GM04504 (cell line): ENCODE results near the gene AKR1D1.
"Not testable (repeated sequence)": the region's sequence is repeated elsewhere in the genome, so short reads cannot be mapped to it uniquely, and the experiment has no call there.

Experiments used
- DNase-seq: peaks from one replicate; pipeline ENCODE4 v3.0.0-alpha.2; 2012; ENCODE audit warnings: low read depth

AKR1D1 gene

DNA sequence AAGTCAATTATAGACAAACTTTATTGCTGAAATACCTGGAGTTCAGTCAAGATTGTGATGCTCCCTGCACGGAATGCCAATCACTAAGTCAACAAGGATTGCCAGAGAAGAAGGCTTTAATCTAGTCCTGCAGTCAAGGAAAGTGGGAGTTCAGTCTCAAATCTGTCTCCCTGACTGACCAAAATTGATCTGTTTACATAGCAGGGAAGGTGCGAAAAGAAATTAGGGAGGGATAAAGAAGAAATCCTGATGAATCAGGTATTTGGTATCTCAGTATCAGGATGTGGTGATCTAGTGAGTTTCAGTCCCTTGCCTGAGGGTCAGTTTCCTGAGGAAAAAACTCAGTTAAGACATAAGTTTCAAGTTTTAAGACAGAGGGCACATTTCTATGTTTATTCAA, 2.1 kb upstream of the AKR1D1 start:
- no peak for DNase-seq

DNA sequence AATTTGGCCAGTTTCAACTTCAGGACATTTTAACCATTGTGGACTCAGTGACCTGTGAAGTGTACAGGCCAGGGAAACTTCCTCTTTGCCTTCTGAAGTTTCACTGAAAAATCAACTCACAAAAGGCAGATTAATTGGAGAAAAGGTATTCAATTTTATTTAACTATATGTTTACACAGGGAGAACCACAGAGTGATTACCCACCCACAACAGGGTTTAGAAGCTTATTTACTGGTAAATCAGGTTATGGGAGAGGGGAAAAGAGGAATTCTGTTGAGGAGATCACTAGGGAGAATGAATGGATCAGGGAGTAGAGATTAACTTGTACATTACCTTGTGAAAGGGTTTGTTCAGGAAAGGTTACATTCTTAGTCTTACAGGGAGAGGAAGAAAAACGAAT, 1.7 kb upstream of the AKR1D1 start:
- DNase-seq, result no peak

DNA sequence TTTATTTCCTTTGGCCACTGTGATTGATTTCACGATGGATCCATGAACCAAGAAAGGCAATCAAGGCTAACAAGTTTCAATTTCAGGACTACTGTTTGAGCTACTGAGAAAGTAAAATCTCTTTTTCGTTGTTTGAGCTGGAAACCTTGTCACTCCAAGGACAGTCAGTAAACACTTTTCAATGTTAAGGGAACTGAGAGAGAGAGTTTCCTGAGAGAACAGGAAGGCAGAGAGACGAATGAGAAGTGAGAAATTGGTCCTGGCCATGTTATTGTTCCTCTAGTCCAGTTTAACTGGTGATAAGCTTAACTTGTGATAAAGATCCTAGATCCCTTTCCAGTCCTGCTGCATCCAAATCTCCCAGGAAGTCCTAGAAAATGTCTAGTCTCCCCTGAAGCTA, 909 bp upstream of the AKR1D1 start:
- DNase-seq, result no peak

DNA sequence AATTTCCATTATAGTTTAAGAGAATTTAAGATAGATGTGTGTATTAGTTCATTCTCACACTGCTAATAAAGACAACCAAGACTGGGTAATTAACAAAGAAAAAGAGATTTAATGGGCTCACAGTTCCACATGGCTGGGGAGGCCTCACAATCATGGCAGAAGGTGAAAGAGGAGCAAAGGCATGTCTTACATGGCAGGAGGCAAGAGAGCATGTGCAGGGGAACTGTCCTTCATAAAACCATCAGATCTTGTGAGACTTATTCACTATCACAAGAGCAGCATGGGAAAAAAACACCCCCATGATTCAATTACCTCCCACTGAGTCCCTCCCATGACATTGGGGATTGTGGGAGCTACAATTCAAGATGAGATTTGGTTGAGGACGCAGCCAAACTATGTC, 473 bp upstream of the AKR1D1 start:
- not testable (repeated sequence) for DNase-seq

DNA sequence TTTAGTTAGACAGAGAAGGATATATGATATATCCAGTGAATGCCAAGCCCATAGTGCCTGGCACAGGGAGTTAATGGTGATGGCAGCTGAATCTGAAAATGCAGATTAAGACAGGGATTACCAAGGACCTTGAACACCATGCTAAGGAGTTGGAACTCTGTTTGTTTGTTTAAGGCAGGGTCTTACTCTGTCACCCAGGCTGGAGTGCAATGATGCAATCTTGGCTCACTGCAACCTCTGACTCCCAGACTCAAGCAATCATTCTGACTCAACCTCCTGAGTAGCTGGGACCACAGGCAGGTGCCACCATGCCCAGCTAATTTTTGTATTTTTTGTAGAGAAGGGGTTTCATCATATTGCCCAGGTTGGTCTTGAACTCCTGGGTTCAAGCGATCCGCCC, 1.6 kb downstream of the AKR1D1 start:
- DNase-seq, result no peak

DNA sequence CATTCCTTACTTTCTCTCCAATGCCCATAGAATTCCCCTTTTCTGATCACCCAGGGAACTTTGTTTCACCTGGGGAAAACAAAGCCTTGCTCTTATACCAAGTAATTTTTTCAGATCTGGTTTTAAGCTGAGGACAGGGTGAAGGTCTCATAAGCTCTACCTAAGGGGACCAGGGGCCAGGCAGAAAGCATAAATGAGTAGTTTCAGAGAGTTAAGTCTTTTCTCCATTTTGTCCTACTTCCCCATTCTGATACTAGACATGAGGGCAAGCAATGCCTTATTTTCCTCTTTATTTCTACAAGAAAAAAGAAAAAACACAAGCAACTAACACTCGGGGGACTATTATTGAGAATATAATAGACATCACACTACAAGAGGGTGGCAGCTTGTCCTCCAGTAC, 2.9 kb downstream of the AKR1D1 start:
- DNase-seq, result no peak

DNA sequence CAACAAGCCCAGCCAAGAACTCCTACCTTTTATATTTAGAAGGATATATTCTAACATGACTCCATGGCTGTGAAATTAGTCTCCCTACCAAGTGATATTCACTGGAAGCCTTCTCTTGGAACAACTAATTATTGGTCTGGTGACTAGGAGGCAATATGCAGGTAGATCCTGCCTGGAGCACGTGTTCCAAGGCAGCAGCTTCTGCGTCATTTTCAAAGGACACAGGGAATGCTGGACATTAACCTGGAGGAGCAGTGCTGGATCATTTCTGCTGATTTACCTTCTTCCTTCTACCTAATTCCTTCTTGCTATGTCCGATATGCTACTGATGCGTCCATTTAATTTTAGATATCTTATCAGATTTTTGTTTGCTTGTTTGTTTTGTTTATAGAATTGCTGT, 5.6 kb downstream of the AKR1D1 start:
- DNase-seq, result no peak

DNA sequence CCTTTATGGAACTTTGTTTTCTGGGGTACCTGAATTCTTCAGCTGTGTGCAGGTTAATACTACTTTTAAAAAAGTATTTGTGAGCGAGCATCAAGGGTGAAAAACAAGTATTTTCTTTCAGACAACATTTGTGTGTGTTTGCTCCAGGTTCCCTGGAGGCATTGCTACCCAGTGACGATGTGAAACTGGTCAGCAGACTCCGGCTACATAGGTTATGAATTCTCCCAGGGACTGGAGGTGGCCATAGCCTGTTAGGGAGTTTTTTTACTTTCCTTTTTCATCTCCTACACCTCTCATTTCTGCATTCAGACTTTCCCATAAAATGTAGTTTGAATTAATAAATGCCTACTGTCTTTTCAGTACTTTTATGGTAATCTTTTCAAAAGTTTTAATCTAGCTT, 7.6 kb downstream of the AKR1D1 start:
- no peak for DNase-seq

DNA sequence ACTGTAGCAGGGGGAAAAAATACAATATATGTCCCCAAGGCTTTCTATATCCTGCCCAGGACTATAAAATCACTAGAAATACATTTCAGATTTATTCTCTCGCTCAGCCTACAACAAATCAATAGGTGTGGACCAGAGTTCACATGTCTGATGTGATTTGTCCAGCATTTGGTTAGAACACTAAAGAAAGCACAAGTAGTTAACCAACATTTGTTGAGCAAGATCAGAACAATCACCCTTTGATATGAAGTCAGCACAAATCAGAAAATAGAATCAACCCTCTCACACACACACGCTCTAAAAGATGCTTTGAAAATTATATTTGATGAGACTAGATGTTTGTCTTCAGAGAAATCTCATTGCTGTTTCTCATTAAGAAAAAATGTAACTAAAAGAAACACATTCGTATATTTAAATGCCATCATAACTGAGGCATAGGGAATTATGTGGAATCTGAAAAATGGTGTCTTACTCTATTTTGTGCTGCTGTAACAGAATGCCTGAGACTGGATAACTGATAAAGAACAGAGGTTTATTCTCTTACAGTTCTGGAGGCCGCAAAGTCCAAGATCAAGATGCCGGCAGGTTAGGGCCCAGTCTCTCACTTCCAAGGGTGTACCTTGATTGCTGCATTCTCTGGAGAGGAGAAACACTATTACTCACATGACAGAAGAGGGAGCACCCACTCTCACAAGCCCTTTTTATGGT, 10.5 kb downstream of the AKR1D1 start:
- no peak for DNase-seq

DNA sequence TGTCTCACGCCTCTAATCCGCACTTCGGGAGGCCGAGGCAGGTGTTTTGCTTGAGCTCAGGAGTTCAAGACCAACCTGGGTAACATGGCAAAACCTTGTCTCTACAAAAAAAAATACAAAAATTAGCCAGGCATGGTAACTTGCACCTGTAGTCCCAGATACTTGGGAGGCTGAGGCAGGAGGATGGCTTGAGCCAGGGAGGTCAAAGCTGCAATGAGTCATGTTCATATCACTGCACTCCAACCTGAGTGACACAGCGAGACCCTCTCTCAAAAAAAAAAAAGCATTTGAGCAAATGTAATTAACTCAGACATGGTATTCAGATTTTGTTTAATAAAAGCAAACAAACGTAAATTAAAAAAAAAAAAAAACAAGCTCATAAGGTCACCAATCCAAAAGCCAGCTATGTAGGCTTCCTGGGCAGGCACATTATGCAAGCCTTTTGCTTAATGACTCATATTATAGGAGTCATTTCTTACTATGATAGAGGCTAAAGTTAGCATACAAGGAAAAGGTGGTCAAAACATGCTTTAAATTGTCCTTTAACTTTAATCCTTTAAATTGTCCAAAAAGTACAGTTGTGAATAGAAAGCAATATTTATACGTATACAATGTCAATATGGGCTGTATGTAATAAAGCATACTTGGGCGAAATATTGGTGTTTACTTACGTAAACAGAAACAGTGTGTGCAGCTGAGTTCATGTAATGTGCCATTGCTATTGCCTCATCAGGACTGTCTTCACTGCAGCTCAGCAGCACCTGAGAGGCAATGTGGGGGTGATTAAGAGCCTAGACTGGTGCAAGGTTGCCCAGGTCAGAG, 13.0 kb downstream of the AKR1D1 start:
- no peak for DNase-seq

DNA sequence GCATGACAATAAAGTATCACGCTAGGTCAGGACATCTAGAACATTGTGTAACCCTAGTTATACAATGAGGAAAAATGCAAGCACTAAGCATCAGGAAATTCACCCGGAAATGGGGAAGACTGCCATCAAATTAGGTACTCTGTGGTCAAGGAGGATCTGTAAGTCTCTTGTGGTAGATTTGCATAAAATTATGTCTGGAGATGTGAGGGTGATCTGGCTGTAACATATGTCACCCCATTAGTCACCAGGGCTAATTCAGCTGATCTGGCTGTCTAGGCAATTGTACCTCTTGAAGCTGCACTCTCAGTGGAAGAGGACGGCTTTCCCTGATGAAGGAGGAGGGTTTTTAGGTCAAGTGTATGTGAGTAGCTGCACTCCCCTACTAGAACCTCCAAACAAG, 14.8 kb downstream of the AKR1D1 start:
- DNase-seq, result no peak

DNA sequence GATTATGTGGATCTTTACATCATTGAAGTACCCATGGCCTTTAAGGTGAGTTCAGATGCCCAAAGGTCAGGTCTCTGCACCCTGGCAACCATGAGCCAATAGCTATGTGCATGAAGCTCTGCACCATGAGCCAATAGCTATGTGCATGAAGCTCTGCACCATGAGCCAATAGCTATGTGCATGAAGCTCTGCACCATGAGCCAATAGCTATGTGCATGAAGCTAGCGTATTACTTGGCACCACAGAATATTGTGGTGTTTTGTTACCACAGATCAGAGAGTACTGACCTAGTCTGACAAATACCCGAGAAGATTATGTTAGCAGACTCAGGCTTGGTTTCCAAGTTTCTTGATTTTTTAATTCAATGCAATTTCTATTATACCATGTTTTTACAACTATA, 15.6 kb downstream of the AKR1D1 start:
- not testable (repeated sequence) for DNase-seq

DNA sequence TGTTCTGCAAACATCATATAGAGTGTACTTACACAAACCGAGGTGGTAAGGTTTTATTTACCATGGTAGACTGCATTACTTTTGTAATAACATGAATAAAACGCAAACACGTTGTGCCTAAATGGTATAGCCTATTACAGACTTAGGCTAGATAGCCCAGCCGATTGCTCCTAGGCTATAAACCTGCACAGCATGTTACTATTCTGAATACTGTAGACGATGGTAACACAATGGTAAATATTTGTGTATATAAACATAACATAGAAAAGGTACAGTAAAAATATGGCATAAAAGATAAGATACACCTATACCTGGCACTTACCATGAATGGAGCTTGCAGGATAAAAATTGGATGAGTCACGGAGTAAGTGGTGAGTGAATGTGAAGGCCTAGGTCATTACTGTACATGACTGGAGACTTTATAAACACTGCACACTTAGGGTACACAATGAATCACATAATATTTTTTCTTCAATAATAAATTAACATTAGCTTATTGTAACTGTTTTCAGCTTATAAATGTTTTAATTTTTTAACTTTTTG, 16.3 kb downstream of the AKR1D1 start:
- no peak for DNase-seq

DNA sequence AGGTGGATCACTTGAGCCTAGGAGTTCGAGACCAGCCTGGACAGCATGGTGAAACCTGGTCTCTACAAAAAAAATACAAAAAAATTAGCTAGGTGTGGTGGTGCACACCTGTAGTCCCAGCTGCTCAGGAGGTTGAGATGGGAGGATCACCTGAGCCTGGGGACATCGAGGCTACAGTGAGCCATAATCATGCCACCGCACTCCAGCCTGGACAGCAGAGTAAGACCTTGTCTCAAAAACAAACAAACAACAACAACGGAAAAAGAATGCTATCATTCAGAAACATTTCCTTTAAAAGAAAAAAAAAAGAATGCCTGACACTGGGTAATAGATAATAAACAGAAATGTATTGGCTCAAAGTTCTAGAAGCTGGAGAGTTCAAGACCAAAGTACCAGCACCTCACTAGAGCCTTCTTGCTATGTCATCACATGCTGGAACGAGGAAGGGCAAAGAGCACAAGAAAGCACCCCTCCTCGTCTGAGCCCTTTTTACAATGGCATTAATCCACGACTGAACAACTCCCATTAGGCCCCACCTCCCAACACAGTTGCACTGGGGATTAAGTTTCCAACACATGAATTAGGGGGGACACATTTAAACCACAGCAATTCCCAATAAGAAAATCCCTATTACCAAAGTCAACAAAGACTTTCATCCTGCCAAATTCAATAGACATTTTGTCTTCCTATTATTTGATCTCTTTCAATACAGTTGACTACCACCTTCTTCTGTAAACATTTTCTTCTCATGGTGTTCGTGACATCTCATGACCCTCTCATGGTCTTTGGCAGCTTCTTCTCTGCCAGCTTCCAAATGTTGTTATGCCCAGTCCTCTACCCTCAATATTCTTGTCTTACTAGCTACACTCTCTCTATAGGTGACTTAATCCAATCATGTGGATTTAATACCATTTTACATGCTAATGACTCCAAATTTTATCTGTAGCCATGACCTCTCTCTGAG, 20.0 kb downstream of the AKR1D1 start:
- DNase-seq, result no peak

DNA sequence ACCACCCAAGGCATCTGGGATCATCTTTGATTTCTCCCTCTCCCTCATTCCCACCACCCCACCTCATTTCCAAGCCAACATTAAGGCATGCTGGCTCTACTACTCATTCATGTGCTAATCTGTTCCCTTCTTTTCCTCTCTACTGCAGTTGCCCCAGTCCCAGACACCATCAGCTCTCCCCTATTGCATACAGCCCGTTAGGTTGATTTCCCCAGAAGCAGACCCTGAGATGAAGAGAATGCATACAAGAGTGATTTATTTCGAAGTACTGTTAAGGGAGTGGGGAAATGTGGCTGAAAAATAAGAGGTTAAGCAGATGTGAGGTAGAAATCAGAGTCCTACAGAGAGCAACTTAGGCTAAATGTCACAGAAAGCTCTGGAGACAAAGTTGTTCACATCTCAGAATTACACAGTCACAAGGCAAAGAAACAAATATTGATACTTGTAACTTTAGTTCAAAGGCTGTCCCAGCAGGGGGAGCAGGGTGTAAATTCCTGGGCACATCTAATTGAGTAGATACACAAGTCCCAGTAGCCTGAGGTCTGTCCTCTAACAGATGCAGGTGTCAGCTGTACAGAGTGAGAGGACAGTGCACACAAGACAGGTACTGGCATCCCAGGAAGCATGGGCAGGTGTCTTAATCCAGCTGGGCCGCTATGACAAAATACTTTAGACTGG, 20.9 kb downstream of the AKR1D1 start:
- no peak for DNase-seq

DNA sequence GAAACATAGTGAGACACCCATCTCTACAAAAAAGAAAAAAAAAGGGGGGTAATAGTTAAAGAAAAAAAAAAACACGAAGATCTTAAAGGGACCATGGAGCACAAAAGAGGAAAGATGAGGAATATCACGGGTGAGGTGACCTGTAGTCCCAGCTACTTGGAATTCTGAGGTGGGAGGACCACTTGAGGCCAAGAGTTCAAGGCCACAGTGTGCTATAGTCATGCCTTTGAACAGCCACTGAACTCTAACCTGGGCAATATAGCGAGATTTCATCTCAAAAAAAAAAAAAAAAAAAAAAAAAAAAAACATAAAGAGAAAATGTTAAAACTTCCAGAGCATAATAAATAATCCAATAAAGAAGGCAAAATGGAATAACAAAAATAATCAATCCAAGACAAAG, 23.6 kb downstream of the AKR1D1 start:
- DNase-seq, result no peak

DNA sequence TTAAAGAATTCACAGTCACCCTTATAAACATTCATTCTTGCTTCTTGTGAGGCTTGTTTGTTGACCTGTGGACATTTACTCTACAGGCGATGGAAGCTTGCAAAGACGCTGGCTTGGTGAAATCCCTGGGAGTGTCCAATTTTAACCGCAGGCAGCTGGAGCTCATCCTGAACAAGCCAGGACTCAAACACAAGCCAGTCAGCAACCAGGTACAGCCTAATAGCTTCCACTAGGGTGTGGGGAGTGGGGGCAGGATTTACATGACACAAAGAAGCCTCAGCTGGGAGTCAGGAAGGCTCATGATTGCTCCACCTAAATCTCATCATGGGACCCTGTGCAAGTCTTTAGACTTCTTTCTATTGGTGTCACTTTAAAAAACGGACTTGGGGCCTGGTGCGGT, 29.0 kb downstream of the AKR1D1 start:
- DNase-seq, result no peak

DNA sequence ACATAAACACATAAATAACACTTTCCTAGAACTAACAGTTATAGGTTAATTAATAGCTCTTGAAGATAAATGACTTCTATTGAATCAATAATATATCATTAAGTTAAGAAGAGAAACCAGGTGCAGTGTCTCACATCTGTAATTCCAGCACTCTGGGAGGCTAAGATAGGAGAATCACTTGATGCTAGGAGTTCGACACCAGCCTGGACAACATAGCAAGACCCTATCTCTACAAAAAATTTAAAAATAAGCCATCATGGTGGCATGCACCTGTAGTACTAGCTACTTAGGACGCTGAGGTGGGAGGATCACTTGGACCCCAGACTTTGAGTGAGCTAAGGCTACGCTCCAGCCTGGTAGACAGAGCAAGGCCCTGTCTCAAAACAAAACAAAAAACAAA, 38.8 kb downstream of the AKR1D1 start:
- no peak for DNase-seq

DNA sequence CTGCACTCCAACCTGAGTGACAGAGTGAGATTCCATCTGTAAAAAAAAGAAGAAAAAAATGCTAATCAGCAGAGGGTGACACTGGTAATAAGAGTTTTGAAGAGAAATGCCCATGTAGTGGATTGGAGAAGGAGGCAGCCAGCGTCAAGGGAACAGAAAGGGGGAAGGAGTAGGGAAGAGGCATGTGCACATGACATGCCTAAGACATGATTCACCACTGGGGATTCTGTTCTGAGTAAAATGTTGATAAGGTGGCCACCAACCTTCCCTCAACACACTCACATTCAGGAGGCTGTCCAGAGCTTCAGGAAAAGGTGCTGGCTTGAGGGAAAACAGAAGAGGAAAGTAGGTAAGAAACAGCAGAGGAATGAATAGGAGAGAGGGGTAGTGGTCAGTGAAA, 39.9 kb downstream of the AKR1D1 start:
- DNase-seq, result no peak

DNA sequence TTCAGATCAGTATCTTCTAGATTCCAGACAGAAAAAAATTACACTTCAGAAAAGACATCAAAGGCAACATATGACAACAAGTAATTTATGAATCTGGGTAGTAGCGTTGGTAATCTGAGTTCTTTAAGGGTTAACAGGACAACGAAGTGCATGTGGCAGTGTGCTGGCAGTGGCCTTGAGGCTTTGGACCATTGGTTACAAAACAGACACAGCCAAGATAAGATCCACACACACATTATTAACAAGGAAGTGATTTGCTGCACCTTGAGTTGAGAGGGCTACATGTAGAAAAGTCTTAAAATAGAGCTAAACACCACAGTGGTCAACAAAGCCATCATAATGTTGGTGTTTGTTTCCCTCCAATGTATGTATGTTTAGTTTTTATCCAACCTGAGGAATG, 40.6 kb downstream of the AKR1D1 start:
- DNase-seq, result no peak

DNA sequence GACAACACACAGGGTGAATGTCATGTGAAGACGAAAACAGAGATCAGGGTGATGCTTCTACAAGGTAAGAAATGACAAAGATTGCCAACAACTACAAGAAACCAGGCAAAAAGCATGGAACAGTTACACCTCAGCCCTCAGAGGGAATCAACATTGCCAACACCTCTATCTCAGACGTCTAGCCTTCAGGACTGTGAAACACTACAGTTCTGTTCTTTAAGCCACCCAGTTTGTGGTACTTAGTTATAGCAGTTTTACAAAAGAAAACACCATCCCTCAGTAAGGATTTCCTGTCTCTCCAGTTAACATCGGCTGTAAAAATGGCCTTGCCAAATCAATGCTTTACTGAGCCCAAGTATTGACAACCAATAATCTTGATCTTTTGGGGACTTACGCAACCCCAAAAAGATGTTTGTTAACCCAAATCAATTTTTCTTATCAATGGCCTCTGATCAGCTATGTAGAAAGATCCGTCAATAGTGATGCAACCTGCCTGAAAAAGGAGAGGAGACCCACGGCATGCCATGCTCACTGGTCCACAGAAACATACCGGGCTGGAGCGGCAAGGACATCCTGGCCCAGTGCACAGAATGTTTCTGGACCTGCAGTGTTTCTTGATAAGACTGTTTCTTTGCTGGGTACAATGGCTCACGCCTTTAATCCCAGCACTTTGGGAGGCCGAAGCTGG, 44.0 kb downstream of the AKR1D1 start:
- no peak for DNase-seq
